NCI-H2227 (cell line): ENCODE measurements around the gene GPR25.

Source experiments
- DNase-seq: peaks from one replicate; lab custom pipeline; 2025; ENCODE audit not compliant: unreplicated experiment; lab: John Stamatoyannopoulos, UW

The GPR25 gene

GRCh38 chr1:200873116-200873670, 412 bp downstream of the GPR25 start:
- no peak for DNase-seq

GRCh38 chr1:200873671-200874397, 1.1 kb downstream of the GPR25 start:
- no peak for DNase-seq

- no peak for DNase-seq
These were observed 1.9 kb downstream of the GPR25 start for GRCh38 chr1:200874694-200875093.

GRCh38 chr1:200875416-200875815, 2.6 kb downstream of the GPR25 start:
- DNase-seq: no peak

GRCh38 chr1:200877010-200877409, 4.2 kb downstream of the GPR25 start:
- DNase-seq: no peak

GRCh38 chr1:200877839-200878551, 5.2 kb downstream of the GPR25 start:
- DNase-seq: no peak

GRCh38 chr1:200880212-200880611, 7.4 kb downstream of the GPR25 start:
- peak; percentile 59 for DNase-seq

GRCh38 chr1:200883118-200883517, 10.3 kb downstream of the GPR25 start:
- DNase-seq: no peak

- DNase-seq: no peak
These were observed 13.0 kb downstream of the GPR25 start for GRCh38 chr1:200885623-200886402.

- no peak for DNase-seq
These were observed 13.8 kb downstream of the GPR25 start for GRCh38 chr1:200886594-200886993.

GRCh38 chr1:200887036-200887435, 14.3 kb downstream of the GPR25 start:
- DNase-seq: no peak

GRCh38 chr1:200887772-200888348, 15.1 kb downstream of the GPR25 start:
- DNase-seq: no peak

- DNase-seq: no peak
These were observed 15.6 kb downstream of the GPR25 start for GRCh38 chr1:200888349-200888838.

- DNase-seq: no peak
These were observed 16.8 kb downstream of the GPR25 start for GRCh38 chr1:200889571-200889970.

- no peak for DNase-seq
These were observed 17.2 kb downstream of the GPR25 start for GRCh38 chr1:200890027-200890426.

- DNase-seq: peak; percentile 68
These were observed 18.3 kb downstream of the GPR25 start for GRCh38 chr1:200890818-200891773.

- DNase-seq: no peak
These were observed 19.0 kb downstream of the GPR25 start for GRCh38 chr1:200891774-200892157.

GRCh38 chr1:200892546-200892945, 19.8 kb downstream of the GPR25 start:
- no peak for DNase-seq

GRCh38 chr1:200892958-200893357, 20.2 kb downstream of the GPR25 start:
- DNase-seq: no peak

- DNase-seq: no peak
These were observed 20.7 kb downstream of the GPR25 start for GRCh38 chr1:200893411-200893901.
